Left lung (tissue), 10 donors: ENCODE results near the gene HAUS6. TPM values are rescaled to one million over a fixed set of nuclear protein-coding genes. Genes with fewer than 3 reads are reported as not detected.

Source experiments
- ATAC-seq: fragments of 200-7000 bp; cut with Tn5 transposase; one replicate; pipeline ENCODE4 v1.9.1; 2020; ENCODE audit warnings: moderate library complexity
- DNase-seq, 4 donors: peaks; one replicate each; pipeline ENCODE4 v3.0.0-alpha.2; 2013 to 2020
- H3K27ac ChIP-seq, 2 donors: fragments of 200-600 bp; sonication (generic) in 1 of 2; one replicate each; pipeline versions ENCODE4 v1.5.0 to v1.8.0; 2020 to 2021
- H3K27me3 ChIP-seq, 2 donors: fragments of 200-600 bp; sonication (generic) in 1 of 2; one replicate each; pipeline versions ENCODE4 v1.5.0 to v1.8.0; 2020 to 2021
- H3K36me3 ChIP-seq, 2 donors: fragments of 200-600 bp; sonication (generic) in 1 of 2; one replicate each; pipeline versions ENCODE4 v1.5.0 to v1.8.0; 2020 to 2021
- H3K4me1 ChIP-seq, 2 donors: fragments of 200-600 bp; one replicate each; pipeline ENCODE4 v1.8.0; 2021
- H3K4me3 ChIP-seq, 2 donors: fragments of 200-600 bp; sonication (generic) in 1 of 2; one replicate each; pipeline versions ENCODE4 v1.5.0 to v1.8.0; 2020 to 2021; ENCODE audit warnings: mild to moderate bottlenecking in 1 of 2
- H3K9me3 ChIP-seq, 2 donors: fragments of 200-600 bp; sonication (generic) in 1 of 2; one replicate each; pipeline versions ENCODE4 v1.5.0 to v1.8.0; 2020 to 2021
- intact Hi-C, 2 donors: fragments of 100-400 bp; cut with DNase I; formaldehyde crosslinking; loops; one replicate each; pipeline versions ENCODE4 v1.11.2 to v1.14.2; 2022
- polyA plus RNA-seq, 6 donors: library from polyadenylated mRNA; unstranded; fragments of 120-200 nt; gene quantifications; one replicate each; pipeline ENCODE4 v1.2.1, GENCODE V29; 2013; ENCODE audit not compliant: insufficient read length in 6 of 6
- total RNA-seq, 2 donors: library from RNA; stranded (reverse); fragmentation: NEBNext Ultra II Directional; extraction: Animal tissue kit (Norgen Biotek cat#: 25700); gene quantifications; one replicate each; pipeline ENCODE4 v1.2.1, GENCODE V29; 2021
- TF ChIP-seq, protein P1 (sequence below), 2 donors: fragments of 200-600 bp; sonication (generic) in 1 of 2; IDR thresholded peaks; one replicate each; pipeline versions ENCODE4 v1.5.0 to v1.8.0; 2021; ENCODE audit warnings: antibody characterized with exemption in 2 of 2
- donor health status: DM: no; HTN: yes; CAD: no.
- donor health status: DM: no; HTN: no; CAD: no.

HAUS6 gene
- total and polyA plus RNA-seq, 8 donors = 7.9 to 20.3 (median 18.2) TPM

DNA sequence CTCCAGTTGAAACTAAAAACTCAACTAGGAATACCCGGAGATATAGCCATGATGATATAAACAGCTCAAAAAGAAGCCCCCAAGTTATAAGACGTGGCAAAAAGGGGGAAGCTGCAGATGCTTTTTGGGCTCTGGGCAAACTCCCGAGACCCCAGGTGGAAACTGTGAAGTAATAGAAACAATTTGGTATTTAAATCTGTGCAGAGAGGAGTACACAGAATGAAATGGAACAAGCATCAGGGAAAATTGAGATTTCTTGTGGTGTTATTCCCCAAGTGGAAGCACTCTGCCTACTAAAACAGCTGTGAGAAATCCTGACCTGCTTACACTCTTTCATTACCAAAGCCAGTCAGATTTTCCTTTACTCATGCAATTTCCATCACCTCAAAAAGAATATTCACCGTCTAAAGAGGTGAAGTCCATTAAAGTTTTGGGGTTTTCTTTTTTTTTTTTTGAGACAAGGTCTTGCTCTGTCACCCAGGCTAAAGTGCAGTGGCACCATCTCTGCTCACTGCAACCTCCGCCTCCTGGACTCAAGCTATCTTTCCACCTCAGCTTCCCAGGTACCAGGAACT lies 93.2 kb downstream of the HAUS6 start:
- Histone ChIP-seq H3K9me3 (no peaks in the 10 kb centered on the region), H3K27ac (no peak overlapping the region), H3K4me3 (no peak overlapping the region), H3K36me3 (no peaks in the 10 kb centered on the region), H3K27me3 (no peaks in the 10 kb centered on the region), H3K4me1 (no peaks in the 10 kb centered on the region)
- intact Hi-C loops = no loop called here
- ATAC-seq (no peak), DNase-seq (no peak)
- TF ChIP-seq, protein P1, sequence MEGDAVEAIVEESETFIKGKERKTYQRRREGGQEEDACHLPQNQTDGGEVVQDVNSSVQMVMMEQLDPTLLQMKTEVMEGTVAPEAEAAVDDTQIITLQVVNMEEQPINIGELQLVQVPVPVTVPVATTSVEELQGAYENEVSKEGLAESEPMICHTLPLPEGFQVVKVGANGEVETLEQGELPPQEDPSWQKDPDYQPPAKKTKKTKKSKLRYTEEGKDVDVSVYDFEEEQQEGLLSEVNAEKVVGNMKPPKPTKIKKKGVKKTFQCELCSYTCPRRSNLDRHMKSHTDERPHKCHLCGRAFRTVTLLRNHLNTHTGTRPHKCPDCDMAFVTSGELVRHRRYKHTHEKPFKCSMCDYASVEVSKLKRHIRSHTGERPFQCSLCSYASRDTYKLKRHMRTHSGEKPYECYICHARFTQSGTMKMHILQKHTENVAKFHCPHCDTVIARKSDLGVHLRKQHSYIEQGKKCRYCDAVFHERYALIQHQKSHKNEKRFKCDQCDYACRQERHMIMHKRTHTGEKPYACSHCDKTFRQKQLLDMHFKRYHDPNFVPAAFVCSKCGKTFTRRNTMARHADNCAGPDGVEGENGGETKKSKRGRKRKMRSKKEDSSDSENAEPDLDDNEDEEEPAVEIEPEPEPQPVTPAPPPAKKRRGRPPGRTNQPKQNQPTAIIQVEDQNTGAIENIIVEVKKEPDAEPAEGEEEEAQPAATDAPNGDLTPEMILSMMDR (IDR thresholded peaks at IDR 0.05) = no peak

Other genes with a start within 250 kb of the HAUS6 start
- not detected for gene SAXO1, start 69.7 kb downstream of the HAUS6 start, total RNA-seq
- under 1 TPM; 0.14 to 0.30 (median 0.18) TPM for gene SAXO1, start 69.7 kb downstream of the HAUS6 start, polyA plus RNA-seq
- 10 to 100 TPM; 79.0 to 81.6 TPM for gene RRAGA, start 53.5 kb downstream of the HAUS6 start, total RNA-seq
- gene RRAGA, start 53.5 kb downstream of the HAUS6 start, polyA plus RNA-seq = 100 to 1,000 TPM in 4 of 6 donors, 10 to 100 TPM in 2; 92.6 to 102 (median 101) TPM
- gene PLIN2, start 24.6 kb upstream of the HAUS6 start, total RNA-seq = 100 to 1,000 TPM in 1 of 2 donors, 10 to 100 TPM in 1; 83.2 to 174 TPM
- gene PLIN2, start 24.6 kb upstream of the HAUS6 start, polyA plus RNA-seq = 10 to 100 TPM; 46.4 to 54.9 (median 51.5) TPM
- 10 to 100 TPM; 55.1 to 59.3 TPM for gene DENND4C, start 127.8 kb upstream of the HAUS6 start, total RNA-seq
- gene DENND4C, start 127.8 kb upstream of the HAUS6 start, polyA plus RNA-seq = 10 to 100 TPM; 44.8 to 58.5 (median 49.6) TPM